GM18499 (cell line): Measurements from ENCODE around the gene BCL2L12.

Experiments used
- ATAC-seq: cut with Tn5 transposase; IDR thresholded peaks from one replicate; pipeline ENCODE4 v1.9.1; 2021; ENCODE audit warnings: moderate number of reproducible peaks; ENCODE audit not compliant: insufficient read depth, unreplicated experiment

Gene BCL2L12

GRCh38 chr19:49660338-49660961, 5.3 kb upstream of the BCL2L12 start:
- ATAC-seq = no peak

DNA sequence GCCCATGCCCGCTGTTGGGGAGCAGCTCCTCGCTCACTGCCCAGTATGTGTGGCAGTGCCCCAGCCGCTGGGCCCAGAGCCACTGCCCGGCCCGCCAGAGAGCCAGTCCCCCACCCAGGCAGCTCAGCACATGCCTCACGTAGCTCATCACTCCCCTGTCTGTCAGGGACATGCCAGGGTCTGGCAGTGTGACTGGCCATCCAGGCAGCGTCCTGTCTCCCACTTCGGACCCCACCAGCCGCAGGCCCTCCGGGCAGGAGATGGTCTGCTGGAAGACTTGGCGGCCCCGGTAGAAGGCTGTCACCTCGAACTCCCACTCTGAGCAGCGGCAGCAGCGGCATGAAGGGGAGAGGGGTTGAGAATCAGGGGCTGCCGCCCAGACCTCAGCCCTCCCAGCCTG, 3.7 kb upstream of the BCL2L12 start:
- no peak for ATAC-seq

DNA sequence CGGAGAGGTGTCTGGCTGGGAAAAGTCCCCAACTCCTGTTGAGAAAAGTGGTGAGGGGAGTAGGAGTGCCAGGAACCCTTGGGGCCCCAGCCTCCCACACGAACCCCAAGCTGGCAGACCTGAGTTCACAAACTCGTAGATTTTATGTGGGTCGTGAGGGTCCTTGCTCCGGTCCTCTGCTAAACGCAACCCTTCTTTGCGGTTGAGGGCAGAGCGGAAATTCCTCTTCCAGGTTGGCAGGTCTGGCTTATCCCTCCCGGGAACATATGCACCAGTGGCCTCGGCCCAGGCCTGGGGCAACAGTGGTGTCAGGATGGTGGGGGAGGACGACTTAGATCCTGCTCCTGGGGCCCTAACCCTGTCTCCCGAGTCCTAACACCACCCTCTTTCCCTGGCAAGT, 2.5 kb upstream of the BCL2L12 start:
- ATAC-seq = no peak

DNA sequence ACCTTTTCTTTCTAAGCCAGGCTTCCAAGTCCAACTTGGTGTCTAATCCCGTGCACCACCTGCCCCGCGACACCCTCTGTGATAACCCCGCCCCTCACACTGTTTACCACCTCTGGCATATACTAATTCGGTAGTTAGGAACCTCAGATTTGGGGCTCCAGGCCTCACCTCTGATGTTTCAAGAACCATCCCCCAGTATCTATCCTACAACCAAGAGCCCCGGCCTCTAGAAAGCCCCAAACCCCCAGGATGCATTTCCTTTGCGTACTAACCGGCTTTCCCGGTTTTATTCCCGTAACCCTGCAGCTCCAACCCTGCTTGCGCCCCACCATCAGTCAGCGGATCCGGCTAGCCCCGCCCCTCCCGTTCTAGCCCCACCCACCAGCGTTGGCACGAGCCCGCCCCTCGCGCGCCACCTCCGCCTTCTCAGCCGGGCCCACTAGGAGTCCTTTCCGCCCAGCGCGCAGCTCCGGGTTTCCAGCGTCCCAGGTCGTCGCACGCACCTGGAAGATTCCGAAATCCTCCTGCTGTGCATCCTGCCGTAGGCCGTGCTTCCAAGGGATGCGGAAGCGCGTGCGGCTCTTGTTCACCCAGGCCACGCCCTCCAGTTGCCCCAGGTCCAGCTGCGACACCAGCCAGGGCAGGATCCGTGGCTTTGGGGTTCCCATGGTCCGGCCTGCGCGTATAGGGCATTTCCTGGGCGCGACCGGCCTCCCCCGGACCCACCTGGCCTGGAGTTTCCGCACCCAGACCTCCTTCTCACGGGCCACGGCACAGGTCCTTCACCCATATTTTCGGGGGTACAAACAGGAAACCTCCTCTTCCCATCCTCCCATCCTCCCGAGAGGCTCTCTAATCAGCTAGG, 1.3 kb upstream of the BCL2L12 start:
- ATAC-seq = no peak

- no peak for ATAC-seq
These were observed 740 bp upstream of the BCL2L12 start for GRCh38 chr19:49665036-49665350.

DNA sequence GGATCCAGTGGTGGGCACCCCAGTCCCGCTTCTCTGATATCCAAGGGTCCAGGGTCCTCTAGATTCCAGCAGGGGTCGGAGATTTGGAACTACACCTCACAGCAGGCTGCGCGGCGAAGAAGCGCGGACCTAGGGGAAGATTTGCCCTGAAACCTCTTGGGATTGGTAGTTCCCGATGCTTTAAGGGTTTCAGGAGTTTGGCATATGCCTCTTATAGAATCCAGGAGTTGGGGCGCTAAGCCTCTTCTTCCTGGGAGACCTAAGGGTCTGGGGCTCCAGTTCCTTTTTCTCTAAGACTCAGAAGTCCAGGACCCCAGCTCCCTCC, 349 bp downstream of the BCL2L12 start:
- no peak for ATAC-seq

DNA sequence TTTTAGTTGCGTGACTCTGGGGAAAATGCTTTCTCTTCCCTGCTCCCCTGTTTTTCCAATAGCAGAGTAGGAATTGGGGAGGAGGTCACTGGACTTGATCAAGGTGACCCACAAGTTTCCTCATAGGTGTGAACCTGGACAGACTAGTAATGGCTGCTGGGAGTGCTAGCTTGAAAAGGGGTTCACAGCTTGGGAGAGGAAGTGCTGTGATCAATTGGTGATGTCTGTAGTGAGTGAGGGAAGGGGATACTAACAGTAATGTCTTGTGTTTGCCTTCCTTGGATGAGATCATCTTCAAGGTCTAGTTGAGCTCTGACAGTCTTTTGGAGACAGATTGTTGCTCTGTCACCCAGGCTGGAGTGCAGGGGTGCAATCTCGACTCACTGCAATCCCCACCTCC, 1.7 kb downstream of the BCL2L12 start:
- ATAC-seq = no peak

DNA sequence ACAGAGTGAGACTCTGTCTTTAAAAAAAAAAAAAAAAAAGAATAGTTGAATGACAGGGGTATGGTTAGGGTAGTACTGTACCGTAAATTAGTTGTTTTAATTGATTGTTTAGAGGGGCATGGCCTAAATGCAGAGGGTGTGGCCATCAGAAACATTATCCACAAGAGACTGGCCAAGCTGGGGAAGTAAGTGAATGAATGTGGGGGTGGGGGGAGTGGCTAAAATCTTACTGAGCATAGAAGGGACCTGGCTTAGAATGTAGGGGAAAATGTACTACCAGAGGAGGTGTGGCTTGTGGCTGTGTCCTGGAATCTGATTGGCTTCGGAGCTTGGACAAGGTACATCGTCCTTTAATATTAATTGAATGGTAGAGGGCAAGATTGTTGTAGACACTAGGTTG, 3.8 kb downstream of the BCL2L12 start:
- ATAC-seq = no peak

- no peak for ATAC-seq
These were observed 6.6 kb downstream of the BCL2L12 start for GRCh38 chr19:49672131-49672919.

DNA sequence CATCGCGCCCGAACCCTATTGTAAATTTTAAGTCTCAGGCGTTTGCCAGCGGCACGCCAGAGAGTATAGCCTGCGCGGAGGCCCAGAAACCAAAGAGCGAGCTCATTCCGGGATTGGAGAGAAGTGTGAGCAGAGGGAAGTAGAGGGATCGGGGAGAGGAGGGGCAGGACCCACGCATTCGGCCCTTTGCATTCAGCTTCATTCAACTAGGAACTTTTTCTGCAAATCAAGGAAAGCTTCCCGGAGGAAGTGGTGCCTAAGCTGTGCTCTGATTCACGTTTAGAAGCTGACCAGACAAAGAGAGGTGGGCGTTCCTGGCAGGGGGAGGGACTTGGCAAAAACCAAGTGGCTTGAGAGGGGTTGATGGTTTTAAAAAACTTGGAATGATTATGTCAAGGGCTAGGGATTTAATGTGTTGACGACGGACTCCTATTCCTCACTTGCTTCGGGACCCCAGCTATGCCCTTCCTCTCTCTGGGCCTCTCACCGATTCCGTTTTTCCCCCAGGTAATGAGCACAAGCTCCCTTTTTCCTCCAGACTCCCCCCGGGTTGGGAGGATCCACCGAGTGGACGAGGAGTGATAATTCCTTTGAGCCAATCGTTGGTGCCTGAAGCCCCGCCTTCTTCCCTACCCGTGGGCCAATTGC, 10.5 kb downstream of the BCL2L12 start:
- ATAC-seq = peak; percentile 10

DNA sequence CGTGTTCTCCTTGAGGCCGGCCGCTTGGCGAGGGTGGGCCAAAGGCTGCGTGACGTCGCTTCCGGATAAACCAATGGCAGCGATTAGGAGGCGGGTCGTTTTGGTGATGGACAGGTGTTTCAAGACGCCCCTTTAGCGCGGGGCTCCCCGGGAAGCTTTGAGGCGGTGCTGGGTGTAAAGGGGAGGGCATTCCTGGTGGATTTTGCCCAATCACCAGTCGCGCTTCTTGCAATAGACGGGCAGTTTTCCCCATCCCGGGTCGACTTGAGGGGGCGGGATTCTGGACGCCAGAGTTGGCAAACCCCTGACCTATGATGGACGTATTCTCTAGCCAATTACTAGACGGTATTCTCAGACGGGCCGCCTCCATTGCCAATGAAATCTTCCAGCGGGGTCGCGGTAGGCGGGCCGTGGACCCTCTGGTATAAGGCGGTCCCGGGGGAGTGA, 11.1 kb downstream of the BCL2L12 start:
- peak; percentile 48 for ATAC-seq

DNA sequence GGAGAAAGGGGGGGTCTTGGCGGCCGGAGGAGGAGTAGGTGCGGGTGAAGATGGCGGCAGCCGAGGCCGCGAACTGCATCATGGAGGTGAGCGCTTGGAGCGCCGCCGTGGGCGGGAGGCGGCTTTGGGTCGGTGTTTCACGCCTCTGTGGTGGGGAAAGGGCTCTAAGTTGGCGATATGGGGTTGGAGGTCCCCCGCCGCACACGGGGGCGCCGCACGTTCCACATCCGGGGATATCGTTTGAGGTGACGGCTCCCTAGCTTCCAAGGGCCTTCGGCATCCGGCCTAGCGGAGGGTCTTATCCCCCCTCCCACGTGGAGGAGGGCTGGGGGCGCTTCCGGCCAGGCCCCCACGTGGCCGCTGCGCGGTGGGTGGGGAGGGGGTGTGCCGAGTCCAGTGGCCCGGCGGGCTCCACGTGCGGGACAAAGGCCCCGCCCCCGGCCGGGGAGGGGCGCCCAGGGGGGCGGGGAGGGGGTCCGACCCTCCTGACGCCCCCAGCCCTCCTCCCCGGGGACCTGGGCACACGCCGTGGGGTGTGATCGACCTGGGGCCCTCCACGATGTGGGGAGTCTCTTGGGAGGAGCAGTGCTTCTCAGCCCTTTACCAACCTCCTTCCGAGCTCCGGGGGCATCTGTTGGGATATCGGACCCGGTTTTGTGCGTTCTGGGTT, 11.6 kb downstream of the BCL2L12 start, which contains the start of gene PRMT1:
TSS of gene PRMT1 (plus strand) at position 41 of the 670 bp plus-strand sequence. CDS start at position 51, 10 bp downstream.
- no peak for ATAC-seq

GRCh38 chr19:49677901-49678674, 12.4 kb downstream of the BCL2L12 start:
- ATAC-seq = no peak

DNA sequence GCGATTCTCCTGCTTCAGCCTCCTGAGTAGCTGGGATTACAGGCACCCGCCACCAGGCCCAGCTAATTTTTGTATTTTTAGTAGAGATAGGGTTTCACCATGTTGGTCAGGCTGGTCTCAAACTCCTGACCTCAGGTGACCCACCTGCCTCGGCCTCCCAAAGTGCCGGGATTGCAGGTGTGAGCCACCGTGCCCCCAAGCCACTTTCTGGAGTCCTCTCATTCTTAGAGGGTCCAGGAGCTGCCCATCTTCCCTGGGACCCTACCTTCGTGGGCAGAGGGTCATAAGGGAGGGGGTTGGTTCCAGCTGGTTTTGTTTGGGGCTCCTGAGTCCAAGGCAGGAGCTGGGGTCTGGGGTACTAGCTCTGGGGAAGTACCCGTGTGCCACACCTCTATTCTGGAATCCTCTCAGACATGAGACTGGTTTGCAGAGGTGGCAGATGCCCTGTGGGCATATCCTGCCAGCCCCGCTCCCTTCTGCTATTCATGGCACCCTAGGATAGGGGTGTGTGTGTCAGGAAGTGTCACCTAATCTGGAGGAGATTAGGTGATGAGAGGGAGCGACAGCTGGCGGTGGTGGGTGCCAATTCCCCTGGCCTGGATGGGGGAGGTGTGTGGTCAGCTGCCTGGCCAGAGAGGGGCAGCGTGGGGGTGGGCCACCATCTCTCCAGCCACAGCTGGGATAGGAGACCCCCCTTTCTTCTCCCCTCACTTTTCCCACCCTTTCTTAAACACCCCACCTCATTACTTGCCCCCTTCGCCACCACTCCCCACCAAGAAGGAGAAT, 13.4 kb downstream of the BCL2L12 start:
- no peak for ATAC-seq

- ATAC-seq = no peak
These were observed 14.2 kb downstream of the BCL2L12 start for GRCh38 chr19:49679771-49680413.

GRCh38 chr19:49680421-49681351, 15.0 kb downstream of the BCL2L12 start:
- no peak for ATAC-seq

- ATAC-seq = no peak
These were observed 16.1 kb downstream of the BCL2L12 start for GRCh38 chr19:49681830-49682229.
